Stimulated activated CD4-positive, alpha-beta T cell treated with anti-CD3 and anti-CD28 coated beads, Interleukin-15, amount 100 ng/mL, for 1 hour (primary cell): Measurements from ENCODE around the gene CFP.
"Not testable (repeated sequence)": the region's sequence is repeated elsewhere in the genome, so short reads cannot be mapped to it uniquely, and the experiment has no call there.

Experiments
- DNase-seq, 2 donors: peaks; one replicate each; pipeline ENCODE4 v3.0.0-alpha.2; 2020; ENCODE audit warnings: low read depth in 1 of 2, low spot score in 1 of 2

CFP gene

DNA sequence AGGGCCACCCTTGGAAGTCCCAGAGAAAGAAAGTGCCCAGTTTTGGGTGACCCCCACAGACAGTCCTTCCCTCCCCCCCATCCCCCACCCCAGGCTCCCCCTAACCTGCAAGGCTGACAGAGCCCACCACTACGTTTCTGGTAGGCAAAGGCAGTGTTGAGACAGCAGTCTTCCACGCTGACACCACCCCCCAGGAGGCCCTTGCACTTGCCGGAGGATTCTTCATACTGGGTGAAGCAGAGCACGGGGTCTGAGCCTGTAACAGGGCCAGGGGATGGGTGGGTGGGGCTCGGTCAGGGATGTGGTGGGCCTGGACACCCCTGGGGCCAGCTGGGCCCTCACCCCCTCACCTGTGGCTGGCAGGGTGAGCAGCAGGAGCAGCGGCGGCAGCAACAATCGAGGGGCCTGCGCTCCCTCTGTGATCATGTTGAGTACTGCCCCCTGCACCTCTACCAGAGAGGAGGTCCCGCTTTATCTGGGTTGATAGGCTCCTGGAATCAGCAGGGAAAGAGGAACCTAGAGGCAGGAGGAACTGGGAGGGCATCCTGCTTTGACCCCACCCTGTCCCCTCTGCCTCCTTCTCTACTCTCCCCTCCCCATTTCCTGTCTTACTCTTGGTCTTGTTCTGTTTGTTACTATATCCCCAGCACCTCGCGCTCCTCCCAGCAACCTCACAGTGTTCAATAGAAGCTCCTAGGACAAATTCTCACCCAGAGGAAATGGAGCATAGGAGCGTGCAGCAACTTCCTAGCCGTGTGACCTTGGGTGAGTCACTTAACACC, at the start of gene CFP:
Gene CFP (minus strand): TSS at position 512 of the 782 bp plus-strand sequence. CDS start 86 bp downstream, at position 426.
- DNase-seq: no peak

DNA sequence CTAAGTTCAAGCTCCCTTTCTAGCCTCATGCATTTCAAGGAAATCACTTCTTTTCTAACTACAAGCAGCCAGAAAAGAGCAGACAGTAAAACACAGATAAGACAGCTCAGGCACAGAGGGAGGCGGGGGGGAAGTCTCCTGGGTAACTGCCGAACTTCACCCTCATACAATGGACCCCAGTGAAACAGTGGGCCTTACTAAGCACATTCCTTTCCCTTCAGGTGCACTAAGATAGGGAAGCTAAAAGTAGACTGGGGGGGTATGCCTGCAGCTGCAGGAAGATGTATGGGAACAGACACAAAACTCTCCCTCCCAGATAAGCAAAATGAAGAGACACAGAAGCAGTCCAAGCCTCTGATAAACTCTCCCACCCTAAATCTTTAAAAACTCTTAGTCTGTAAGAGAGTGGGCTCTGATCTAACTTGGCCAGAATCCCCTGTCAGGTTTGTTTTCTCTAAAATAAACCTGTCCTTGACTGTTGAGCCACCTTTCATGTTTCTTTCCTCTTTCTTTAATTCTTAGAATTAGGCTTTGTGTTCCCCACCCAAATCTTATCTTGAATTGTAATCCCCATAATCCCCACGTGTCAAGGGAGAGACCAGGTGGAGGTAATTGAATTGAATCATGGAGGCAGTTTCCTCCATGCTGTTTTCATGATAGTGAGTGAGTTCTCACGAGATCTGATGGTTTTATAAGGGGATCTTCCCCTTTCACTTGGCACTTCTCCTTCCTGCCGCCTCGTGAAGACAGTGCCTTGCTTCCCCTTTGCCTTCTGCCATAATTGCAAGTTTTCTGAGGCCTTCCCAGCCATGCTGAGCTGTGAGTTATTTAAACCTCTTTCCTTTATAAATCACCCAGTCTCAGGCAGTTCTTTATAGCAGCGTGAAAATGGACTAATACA, 46.5 kb upstream of the CFP start:
- not testable (repeated sequence) for DNase-seq

DNA sequence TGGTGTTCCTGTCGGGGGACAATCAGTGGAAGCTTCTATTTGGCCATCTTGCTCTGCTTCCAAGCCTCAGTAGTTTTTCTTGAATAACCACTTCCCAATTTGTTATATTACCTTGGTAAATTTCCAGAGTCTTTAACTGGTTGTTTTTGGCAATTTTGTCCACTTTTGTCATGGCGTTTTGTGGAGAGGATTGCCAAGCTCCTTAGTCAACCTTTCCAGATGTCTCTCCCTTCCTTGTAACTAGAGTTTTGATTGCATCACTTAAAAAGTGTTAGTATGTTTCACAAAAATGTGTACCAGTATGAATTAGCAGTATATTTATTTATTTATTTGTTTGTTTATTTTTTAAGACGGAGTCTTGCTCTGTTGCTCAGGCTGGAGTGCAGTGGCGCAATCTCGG, 45.0 kb upstream of the CFP start:
- no peak for DNase-seq

GRCh38 chrX:47665797-47666196, 36.1 kb upstream of the CFP start:
- not testable (repeated sequence) for DNase-seq

GRCh38 chrX:47664737-47665136, 35.0 kb upstream of the CFP start:
- no peak for DNase-seq

DNA sequence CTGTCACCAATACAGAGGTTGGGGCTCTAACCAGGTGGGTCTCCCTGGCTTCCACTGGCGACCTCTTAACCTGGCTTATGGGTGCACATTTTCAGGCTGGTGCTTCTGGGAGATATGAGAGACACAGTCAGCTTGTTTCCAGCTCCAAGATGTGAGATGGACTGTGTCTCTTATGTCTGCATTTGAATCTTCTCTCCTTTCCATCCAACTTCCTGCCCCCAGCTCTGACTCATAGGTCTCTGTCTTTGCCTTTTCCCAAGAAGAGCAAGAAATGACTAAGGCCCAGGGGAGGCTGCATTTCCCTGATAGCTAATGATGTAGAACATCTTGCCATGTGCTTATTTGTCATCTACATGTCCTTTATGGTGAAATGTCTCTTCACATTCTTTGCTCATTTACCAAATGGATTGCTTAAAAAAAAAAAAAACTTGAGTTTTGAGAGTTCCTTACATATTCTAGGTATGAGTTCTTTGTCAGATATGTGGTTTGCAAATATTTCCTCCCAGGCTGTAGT, 32.5 kb upstream of the CFP start:
- DNase-seq: no peak

GRCh38 chrX:47661539-47661938, 31.8 kb upstream of the CFP start:
- DNase-seq: no peak

GRCh38 chrX:47659421-47659726, 29.6 kb upstream of the CFP start:
- DNase-seq: no peak

- DNase-seq: peak; percentile 76 to 78
Measured at GRCh38 chrX:47658684-47659420, 29.1 kb upstream of the CFP start, which contains the start of gene UXT. UXT (minus strand) TSS chrX:47659180; CDS start chrX:47658927, 253 bp downstream.

- DNase-seq: no peak
Measured at GRCh38 chrX:47658301-47658683, 28.6 kb upstream of the CFP start.

DNA sequence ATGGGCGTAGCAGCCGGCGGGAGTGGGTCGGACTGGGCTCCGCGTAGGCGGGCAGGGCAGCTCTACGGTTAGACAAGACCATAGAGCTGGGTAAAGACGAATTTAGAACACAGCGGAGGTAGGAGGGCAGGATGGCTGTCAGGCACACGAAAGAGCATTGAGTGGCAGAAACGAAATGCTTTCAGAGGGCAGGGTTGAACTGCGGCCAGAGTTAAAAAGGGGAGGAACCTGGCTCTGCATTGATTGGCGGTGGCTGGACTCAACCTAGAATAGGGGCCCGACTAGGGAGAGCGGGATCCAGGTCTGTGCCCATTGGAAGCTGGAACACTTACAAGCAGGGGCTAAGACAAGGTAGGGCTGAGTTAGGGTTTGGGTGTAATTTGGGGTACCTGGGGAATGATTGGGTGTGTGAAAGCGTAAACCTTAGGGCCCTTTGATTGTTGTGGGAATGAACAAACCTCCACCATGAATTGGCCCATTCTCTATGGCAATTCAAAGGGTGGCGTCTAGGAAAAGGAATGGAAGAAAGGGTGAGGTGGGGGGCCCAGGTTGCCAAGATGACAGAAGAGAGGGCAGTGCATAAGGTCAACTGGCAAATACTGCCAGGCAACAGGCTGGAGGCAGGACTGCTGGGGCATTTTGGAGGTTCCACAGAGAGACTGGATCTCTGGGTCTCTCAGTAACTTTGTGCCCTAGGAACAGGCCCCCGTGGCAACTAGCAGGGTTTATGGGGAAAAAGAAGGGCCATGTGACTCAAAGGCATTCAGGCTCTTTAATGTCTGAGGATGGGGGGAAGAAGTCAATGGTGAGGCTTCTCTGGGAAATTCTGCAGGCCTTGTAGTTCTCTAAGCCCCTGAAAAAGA, 21.5 kb upstream of the CFP start:
- DNase-seq: no peak

DNA sequence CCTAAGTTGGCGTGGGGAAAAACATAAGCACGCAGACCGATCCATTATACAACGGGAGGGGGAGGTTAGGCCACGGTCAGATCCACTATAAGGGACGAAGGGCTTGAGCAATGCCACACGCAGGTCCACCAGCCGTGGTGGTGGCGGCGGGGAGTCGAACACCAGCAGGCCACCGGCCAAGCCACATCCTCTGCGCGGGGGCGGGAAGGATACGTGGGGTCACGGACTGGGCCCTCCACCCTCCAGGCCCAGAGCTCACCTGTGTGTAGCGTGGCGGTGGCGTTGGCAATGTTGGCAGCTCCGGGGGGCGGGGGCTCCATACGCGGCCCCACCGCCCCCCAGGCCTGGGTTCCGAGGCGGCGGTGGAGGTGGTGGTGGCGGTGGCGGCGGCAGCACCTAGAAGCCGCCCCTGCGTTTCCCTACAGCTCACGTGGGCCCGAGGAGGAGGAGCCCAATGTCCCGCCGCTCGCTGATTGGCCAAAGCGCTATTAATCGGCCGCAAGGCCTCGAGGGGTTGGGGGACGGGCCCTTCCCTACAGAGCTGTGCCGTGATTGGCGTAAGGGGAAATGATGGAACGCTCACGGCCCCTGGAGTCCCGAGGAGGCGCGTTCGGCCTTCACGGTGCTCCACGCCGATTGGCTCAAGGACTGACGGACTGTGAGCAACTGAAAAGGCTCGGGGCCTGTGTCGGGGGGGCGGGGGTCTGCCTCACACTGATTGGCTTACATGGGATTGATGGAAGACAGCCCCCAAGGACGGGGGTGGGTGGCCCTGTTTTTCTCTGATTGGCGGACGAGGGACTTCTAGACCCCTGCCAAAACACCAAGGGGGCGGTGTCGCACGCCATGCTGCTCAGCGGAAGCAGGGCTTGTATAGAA, 20.7 kb upstream of the CFP start, which contains the start of gene ELK1:
Gene ELK1 (minus strand): TSS at position 400 of the 879 bp plus-strand sequence. CDS start 9,122 bp downstream, outside the sequence.
- peak; percentile 71 to 75 for DNase-seq

DNA sequence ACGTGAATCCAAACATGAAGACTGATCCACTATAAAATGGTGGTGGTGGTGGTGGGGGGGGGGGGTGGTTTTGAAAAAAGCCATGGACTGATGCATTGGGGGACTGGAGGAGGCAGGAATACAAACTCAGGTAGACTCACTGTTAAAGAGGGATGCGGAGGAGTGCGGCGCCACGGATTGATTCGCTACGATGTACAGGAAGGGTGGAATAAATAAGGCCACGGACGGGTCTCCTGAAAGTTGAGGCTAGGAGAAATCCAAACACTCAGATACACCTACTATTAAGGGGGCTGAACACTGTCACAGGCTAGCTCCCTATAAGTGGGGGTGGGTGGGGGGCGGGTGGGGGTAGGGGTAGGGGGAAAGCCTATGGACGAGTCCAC, 20.0 kb upstream of the CFP start:
- DNase-seq: no peak

DNA sequence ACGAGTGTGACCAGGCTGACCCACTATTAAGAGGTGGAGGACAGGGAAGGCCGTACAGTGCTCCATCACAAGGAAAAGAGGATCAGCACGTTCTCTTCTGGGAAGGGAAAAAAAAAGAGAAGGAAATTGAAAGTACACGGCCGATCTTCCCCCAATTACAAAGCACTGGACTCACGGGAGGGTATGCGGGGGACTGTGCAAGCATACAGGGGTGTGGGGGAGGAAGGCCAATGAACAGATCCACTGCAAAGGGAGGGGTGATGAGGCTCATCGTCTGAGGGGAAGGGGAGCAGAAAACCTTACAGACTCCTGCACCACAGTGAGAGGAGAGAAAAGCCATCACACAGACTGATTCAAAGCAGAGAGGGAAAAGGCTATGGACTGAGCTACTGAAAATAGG, 19.5 kb upstream of the CFP start:
- no peak for DNase-seq

DNA sequence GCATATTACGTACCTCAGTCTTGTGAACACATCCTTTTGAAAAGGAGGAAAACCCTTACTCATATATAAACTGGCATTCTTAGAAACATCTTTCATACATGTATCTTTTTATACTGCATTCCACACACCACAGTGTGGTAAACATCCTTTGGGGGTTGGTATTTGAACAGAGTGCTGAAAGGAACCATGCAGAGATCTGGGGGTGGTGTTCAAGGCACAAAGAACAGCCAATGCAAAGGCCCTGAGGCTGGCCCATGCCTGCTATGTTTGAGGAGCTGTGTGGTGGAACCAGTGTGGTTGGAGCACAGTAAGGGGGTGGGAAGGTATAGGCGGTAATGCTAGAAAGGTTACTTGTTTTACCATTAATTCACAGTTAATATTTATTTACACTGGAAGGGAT, 18.6 kb upstream of the CFP start:
- DNase-seq: no peak

- DNase-seq: no peak
Measured at GRCh38 chrX:47646636-47647035, 16.9 kb upstream of the CFP start.

- no peak for DNase-seq
Measured at GRCh38 chrX:47645530-47645929, 15.8 kb upstream of the CFP start.

DNA sequence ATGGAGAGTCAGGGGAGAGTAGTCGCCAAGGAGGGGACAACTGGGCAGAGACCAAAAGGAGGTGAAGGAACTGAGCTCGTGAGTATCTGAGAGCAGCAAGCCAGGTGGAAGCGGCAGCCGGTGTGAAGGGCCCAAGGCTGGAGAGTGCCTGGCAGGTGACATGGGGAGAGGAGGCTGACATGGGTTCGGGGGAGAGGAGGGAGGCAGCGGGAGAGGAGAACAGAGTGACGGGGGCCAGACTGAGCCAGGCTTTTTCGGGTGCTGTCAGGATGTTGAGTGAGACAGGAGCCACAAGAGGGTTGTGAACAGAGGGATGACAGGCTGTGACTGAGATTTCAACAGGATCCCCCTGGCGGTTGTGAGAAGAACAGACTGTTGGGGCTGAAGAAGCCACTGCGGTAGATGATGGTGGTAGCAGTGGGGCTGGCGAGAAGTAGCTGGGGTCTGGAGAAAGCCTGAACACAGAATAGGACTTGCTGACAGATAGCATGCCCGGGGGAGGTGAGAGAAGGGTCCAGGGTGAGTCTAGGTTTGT, 14.9 kb upstream of the CFP start:
- no peak for DNase-seq

DNA sequence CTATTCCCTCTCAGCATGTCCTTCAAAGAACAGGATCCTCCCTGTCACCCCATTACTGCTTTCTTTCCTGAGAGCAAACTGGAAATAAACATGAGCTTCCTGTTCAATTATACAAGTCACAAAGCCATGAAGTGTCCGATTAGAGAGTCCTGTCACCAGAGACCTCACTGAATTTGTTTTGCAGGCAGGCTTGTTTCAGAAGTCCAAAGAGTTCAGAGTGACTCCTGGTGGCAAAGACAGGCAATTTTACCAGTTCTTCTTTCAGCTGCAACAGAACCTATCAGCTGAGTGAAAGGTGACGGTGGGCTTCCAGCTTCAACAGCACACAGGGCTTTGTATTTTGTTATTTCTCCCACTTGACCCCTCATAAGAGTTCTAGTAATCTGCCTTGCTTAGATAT, 14.2 kb upstream of the CFP start:
- no peak for DNase-seq
